ENCODE data around the gene FUNDC2. TPM values are rescaled to one million over a fixed set of nuclear protein-coding genes. Genes with fewer than 3 reads are reported as not detected.

Gene FUNDC2
- total and polyA plus RNA-seq, 2 of the 13 experiments (the other 11 are each of a cell fraction or from before 2014, with no cell fraction given): 65.3 to 109 TPM

GRCh38 chrX:155027509-155028066 lies 944 bp downstream of the FUNDC2 start:
- ChIA-PET CTCF (ENCODE audit: low intra/inter-chr PET ratio, low total read pairs) (no interaction called here), POLR2A (interaction anchor here (1.1 to 1.4 kb wide), 5 partner anchors 20 to 189 kb away, joined by 4 to 15 read pairs (median 7); partner anchors contain the start of gene VBP1)
- Histone ChIP-seq H3K4me3 (replicated peaks in 1 of 3; ENCODE audit: insufficient read depth in 1 of 3, low read depth in 2 of 3, low read length in 3 of 3) (peak overlapping the region; percentile 63 to 89 (median 78)), H3K79me2 (ENCODE audit: insufficient read depth, low read length) (peaks cover 31% of the 10 kb centered on the region), H3K9me3 (ENCODE audit: low read length) (no peaks in the 10 kb centered on the region), H3K4me2 (ENCODE audit: low read depth, low read length) (peak overlapping the region; percentile 73), H3K27me3 (ENCODE audit: control insufficient read depth in 1 of 2, insufficient read depth in 2 of 2, low read length in 2 of 2) (no peaks in the 10 kb centered on the region; a peak in 1 of 5 replicates), H3K4me1 (ENCODE audit: insufficient read depth, low read length) (peaks cover 33% of the 10 kb centered on the region; the same call in 1 of the 2 replicates), H3K27ac (ENCODE audit: extremely low read length, insufficient read depth, low read length) (peak overlapping the region; percentile 97), H3K36me3 (replicated peaks in 1 of 2; ENCODE audit: control insufficient read depth in 1 of 2, insufficient read depth in 2 of 2, low read length in 2 of 2) (no peaks in the 10 kb centered on the region), H2AFZ (ENCODE audit: low read length) (no peak overlapping the region), H3K9ac (ENCODE audit: insufficient read depth, low read depth, low read length) (peak overlapping the region; percentile 89), H4K20me1 (ENCODE audit: insufficient read depth, low read length) (no peaks in the 10 kb centered on the region)
- TSS peak; percentile 74 for BruUV-seq (replicated peaks)
- ATAC-seq (peak; percentile 8; the same call in 1 of the 3 replicates), DNase-seq (ENCODE audit: low spot score) (peak; percentile 11), FAIRE-seq (peak; percentile 30)
- under 1% methylated on average over 11 of the region's 14 CpGs for WGBS (ENCODE audit: low lambda C conversion rate)
- 0 out of 2 replicates have a peak, but pooled peaks have one; percentile 17 for TF ChIP-seq ZFP82 (CRISPR knock-in tag; IDR thresholded peaks at IDR 0.05; ENCODE audit: borderline replicate concordance)
- TF ChIP-seq ZNF780A (CRISPR knock-in tag; IDR thresholded peaks at IDR 0.05): no peak
- TF ChIP-seq ZNF430 (CRISPR knock-in tag; IDR thresholded peaks at IDR 0.05): no peak
- TF ChIP-seq CEBPG (CRISPR knock-in tag; IDR thresholded peaks at IDR 0.05): 0 out of 2 replicates have a peak, but pooled peaks have one; percentile 5
- intact Hi-C loops (cut with micrococcal nuclease; ENCODE audit: unreplicated experiment): loop anchor here (5.0 kb wide), 1 partner anchor 45 kb away; the partner anchor contains the start of genes BRCC3, CMC4 and MTCP1
- in situ Hi-C loops (cut with HindIII; ENCODE audit: extremely low pct_ligation_motif_present, low pct_unique_long_range_greater_than_20kb): no loop called here

GRCh38 chrX:155028129-155028528 lies 1.5 kb downstream of the FUNDC2 start:
- no peaks in the 10 kb centered on the region for H3K36me3 ChIP-seq (replicated peaks in 1 of 2; ENCODE audit: control insufficient read depth in 1 of 2, insufficient read depth in 2 of 2, low read length in 2 of 2)
- in situ Hi-C loops (cut with HindIII; ENCODE audit: extremely low pct_ligation_motif_present, low pct_unique_long_range_greater_than_20kb): no loop called here
- intact Hi-C loops (cut with micrococcal nuclease; ENCODE audit: unreplicated experiment): loop anchor here (5.0 kb wide), 1 partner anchor 44 kb away; the partner anchor contains the start of genes BRCC3, CMC4 and MTCP1
- H3K4me2 ChIP-seq (ENCODE audit: low read depth, low read length): peak overlapping the region; percentile 73
- no peaks in the 10 kb centered on the region; a peak in 1 of 5 replicates for H3K27me3 ChIP-seq (ENCODE audit: control insufficient read depth in 1 of 2, insufficient read depth in 2 of 2, low read length in 2 of 2)
- no TSS peak for BruUV-seq (replicated peaks)
- H2AFZ ChIP-seq (ENCODE audit: low read length): no peak overlapping the region
- CTCF ChIA-PET (ENCODE audit: low intra/inter-chr PET ratio, low total read pairs): no interaction called here
- H3K4me1 ChIP-seq (ENCODE audit: insufficient read depth, low read length): peaks cover 33% of the 10 kb centered on the region; the same call in 1 of the 2 replicates
- no peaks in the 10 kb centered on the region for H4K20me1 ChIP-seq (ENCODE audit: insufficient read depth, low read length)
- DNase-seq (ENCODE audit: low spot score) (no peak), ATAC-seq (no peak), FAIRE-seq (no peak)
- H3K4me3 ChIP-seq (replicated peaks in 1 of 3; ENCODE audit: insufficient read depth in 1 of 3, low read depth in 2 of 3, low read length in 3 of 3): peak overlapping the region; percentile 63 to 89 (median 78); a peak in 4 of 6 replicates
- H3K9me3 ChIP-seq (ENCODE audit: low read length): no peaks in the 10 kb centered on the region
- WGBS (ENCODE audit: low lambda C conversion rate): 14% methylated on average over 3 of the region's 3 CpGs
- TF ChIP-seq ZNF326 (CRISPR knock-in tag; IDR thresholded peaks at IDR 0.05; ENCODE audit: borderline replicate concordance) (no peak), CTCF (CRISPR knock-in tag; IDR thresholded peaks at IDR 0.05) (0 out of 2 replicates have a peak, but pooled peaks have one; percentile 17), BCL6 (CRISPR knock-in tag; IDR thresholded peaks at IDR 0.05) (no peak), ZFP90 (CRISPR knock-in tag; IDR thresholded peaks at IDR 0.05; ENCODE audit: borderline replicate concordance) (peak; percentile 66; the same call in 1 of the 2 replicates)
- peak overlapping the region; percentile 97 for H3K27ac ChIP-seq (ENCODE audit: extremely low read length, insufficient read depth, low read length)
- H3K9ac ChIP-seq (ENCODE audit: insufficient read depth, low read depth, low read length): peak overlapping the region; percentile 89
- peaks cover 31% of the 10 kb centered on the region for H3K79me2 ChIP-seq (ENCODE audit: insufficient read depth, low read length)
- POLR2A ChIA-PET: no interaction called here

Measured in HepG2 (cell line).